ENCODE data around the gene NTM.

Gene NTM

DNA sequence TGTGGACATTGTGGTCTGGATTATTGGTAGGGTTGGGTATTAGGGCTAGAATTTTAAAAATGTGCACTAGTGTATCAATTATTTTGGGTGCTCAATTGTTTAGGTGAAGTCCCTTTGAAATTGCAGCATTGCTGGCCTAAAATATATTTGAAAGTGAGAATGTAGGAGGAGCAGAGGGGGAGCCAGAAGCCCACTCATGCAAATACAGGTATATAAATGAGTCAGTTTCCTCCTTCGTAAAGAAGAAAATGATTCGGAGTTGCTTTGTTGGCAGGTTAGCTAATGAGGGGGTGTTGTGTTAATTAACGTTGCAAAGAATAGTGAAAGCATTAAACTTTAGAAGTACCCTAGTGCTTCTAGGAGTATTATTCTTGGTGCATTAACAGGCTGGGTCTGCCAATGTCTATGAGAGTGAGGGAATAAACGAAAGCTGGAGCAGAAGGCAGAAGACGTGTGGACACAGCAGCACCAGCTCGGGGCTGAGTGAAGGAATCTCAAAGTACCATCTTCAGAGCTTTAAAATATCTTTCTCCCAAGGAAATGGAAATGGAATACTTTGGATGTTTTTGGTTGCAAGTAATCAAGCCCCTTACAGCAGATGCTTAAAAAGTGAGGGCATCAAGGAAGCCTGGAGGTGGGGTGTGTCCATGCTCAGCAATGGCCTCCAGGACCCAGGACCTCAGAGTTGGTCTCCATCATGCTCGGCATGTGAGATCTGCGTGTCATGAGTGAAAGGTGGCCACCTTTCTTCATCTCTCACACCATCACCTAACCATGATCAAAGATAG lies 522.9 kb downstream of the NTM start:
- Histone ChIP-seq H3K9ac (ENCODE audit: low read depth, low read length, poor library complexity, severe bottlenecking) (no peak overlapping the region), H2AFZ (ENCODE audit: low read length) (no peak overlapping the region), H3K79me2 (ENCODE audit: insufficient read depth, low read length) (no peaks in the 10 kb centered on the region), H3K9me2 (replicated peaks; ENCODE audit: low read depth, low read length) (no peaks in the 10 kb centered on the region), H3F3A (ENCODE audit: low read depth) (no peaks in the 10 kb centered on the region), H3K9me3 (ENCODE audit: insufficient read depth, low read depth, low read length) (no peaks in the 10 kb centered on the region), H4K20me1 (ENCODE audit: insufficient read depth, low read length, poor library complexity, severe bottlenecking) (no peaks in the 10 kb centered on the region), H3K4me2 (ENCODE audit: low read depth, low read length, poor library complexity, severe bottlenecking) (no peak overlapping the region), H3K36me3 (ENCODE audit: insufficient read depth, low read length) (no peaks in the 10 kb centered on the region), H3K27me3 (ENCODE audit: insufficient read depth, low read length, poor library complexity, severe bottlenecking) (no peaks in the 10 kb centered on the region), H3K4me1 (ENCODE audit: insufficient read depth, low read length, poor library complexity, severe bottlenecking) (peaks cover 7% of the 10 kb centered on the region), H3K4me3 (ENCODE audit: low read length, poor library complexity, severe bottlenecking) (no peak overlapping the region)
- TF ChIP-seq CTCF (conservative IDR thresholded peaks at IDR 0.05; ENCODE audit: low read length), result no peak
- no peak for TF ChIP-seq EZH2phosphoT487 (IDR thresholded peaks at IDR 0.05; ENCODE audit: borderline replicate concordance)

DNA sequence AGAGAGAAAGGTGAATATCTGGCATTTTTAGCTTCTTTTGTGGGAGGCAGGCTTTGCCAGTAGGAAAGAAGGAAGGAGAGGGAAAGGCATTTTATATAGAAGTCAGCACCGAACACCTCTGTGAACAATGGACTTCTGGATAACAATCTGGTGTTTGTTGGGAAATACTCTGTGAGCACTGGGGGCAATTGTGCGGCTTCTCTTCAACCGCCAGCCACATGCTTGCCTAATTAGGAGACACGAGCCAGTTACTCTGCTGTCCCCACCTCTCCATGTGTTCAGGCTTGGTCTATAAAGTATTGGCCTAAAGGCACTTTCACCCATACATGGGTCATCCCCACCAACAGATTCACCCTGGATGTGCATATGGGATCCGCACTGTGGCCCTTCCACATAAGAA lies 523.6 kb downstream of the NTM start:
- Histone ChIP-seq H3K9me2 (replicated peaks; ENCODE audit: low read depth, low read length) (no peaks in the 10 kb centered on the region), H3F3A (ENCODE audit: low read depth) (no peaks in the 10 kb centered on the region)
- TF ChIP-seq EZH2phosphoT487 (IDR thresholded peaks at IDR 0.05; ENCODE audit: borderline replicate concordance) (no peak), CTCF (conservative IDR thresholded peaks at IDR 0.05; ENCODE audit: low read length) (no peak)

GRCh38 chr11:131894615-131895544 lies 524.5 kb downstream of the NTM start:
- no peaks in the 10 kb centered on the region for H3K27me3 ChIP-seq (ENCODE audit: insufficient read depth, low read length, poor library complexity, severe bottlenecking)
- H3K4me3 ChIP-seq (ENCODE audit: low read length, poor library complexity, severe bottlenecking), result no peak overlapping the region
- no peak overlapping the region for H3K4me2 ChIP-seq (ENCODE audit: low read depth, low read length, poor library complexity, severe bottlenecking)
- H3K36me3 ChIP-seq (ENCODE audit: insufficient read depth, low read length), result no peaks in the 10 kb centered on the region
- H2AFZ ChIP-seq (ENCODE audit: low read length), result no peak overlapping the region
- no peaks in the 10 kb centered on the region for H3K9me2 ChIP-seq (replicated peaks; ENCODE audit: low read depth, low read length)
- H3K79me2 ChIP-seq (ENCODE audit: insufficient read depth, low read length), result no peaks in the 10 kb centered on the region
- H3K9me3 ChIP-seq (ENCODE audit: insufficient read depth, low read depth, low read length), result no peaks in the 10 kb centered on the region
- no peak for TF ChIP-seq CTCF (conservative IDR thresholded peaks at IDR 0.05; ENCODE audit: low read length)
- TF ChIP-seq EZH2phosphoT487 (IDR thresholded peaks at IDR 0.05; ENCODE audit: borderline replicate concordance), result no peak
- H4K20me1 ChIP-seq (ENCODE audit: insufficient read depth, low read length, poor library complexity, severe bottlenecking), result no peaks in the 10 kb centered on the region
- H3K9ac ChIP-seq (ENCODE audit: low read depth, low read length, poor library complexity, severe bottlenecking), result no peak overlapping the region
- peaks cover under 1% of the 10 kb centered on the region for H3K4me1 ChIP-seq (ENCODE audit: insufficient read depth, low read length, poor library complexity, severe bottlenecking)
- H3F3A ChIP-seq (ENCODE audit: low read depth), result no peaks in the 10 kb centered on the region

More for the DNA sequence above, 523.6 kb downstream of the NTM start:
- no peak overlapping the region for H3K4me3 ChIP-seq (ENCODE audit: low read length, poor library complexity, severe bottlenecking)
- H3K9ac ChIP-seq (ENCODE audit: low read depth, low read length, poor library complexity, severe bottlenecking), result no peak overlapping the region
- H3K36me3 ChIP-seq (ENCODE audit: insufficient read depth, low read length), result no peaks in the 10 kb centered on the region
- peaks cover 7% of the 10 kb centered on the region for H3K4me1 ChIP-seq (ENCODE audit: insufficient read depth, low read length, poor library complexity, severe bottlenecking)
- no peak overlapping the region for H2AFZ ChIP-seq (ENCODE audit: low read length)
- H3K4me2 ChIP-seq (ENCODE audit: low read depth, low read length, poor library complexity, severe bottlenecking), result no peak overlapping the region
- no peaks in the 10 kb centered on the region for H4K20me1 ChIP-seq (ENCODE audit: insufficient read depth, low read length, poor library complexity, severe bottlenecking)
- no peaks in the 10 kb centered on the region for H3K27me3 ChIP-seq (ENCODE audit: insufficient read depth, low read length, poor library complexity, severe bottlenecking)
- H3K79me2 ChIP-seq (ENCODE audit: insufficient read depth, low read length), result no peaks in the 10 kb centered on the region
- no peaks in the 10 kb centered on the region for H3K9me3 ChIP-seq (ENCODE audit: insufficient read depth, low read depth, low read length)

All from Loucy (cell line).